Measurements from ENCODE around the gene ZNF12.
"Not testable (repeated sequence)": the region's sequence is repeated elsewhere in the genome, so short reads cannot be mapped to it uniquely, and the experiment has no call there.

Gene ZNF12

DNA sequence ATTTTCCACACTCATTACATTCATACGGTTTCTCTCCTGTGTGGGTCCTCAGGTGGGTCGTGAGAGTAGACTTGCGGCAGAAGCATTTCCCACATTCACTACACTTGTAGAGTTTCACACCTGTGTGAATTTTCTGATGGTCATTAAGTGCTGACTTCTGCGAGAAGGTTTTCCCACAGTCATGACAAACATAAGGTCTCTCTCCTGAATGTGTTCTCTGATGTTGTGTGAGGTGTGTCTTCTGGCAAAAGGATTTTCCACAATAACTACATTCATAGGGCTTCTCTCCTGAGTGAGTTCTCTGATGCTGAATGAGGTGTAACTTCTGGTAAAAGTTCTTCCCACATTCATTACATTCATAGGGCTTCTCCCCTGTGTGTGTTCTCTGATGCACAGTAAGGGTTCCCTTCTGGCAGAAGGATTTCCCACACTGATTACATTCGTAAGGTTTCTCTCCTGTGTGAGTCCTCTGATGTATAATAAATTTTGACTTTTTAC, 15.1 kb downstream of the ZNF12 start:
- DNase-seq (ENCODE audit: low read depth), result peak; percentile 33

DNA sequence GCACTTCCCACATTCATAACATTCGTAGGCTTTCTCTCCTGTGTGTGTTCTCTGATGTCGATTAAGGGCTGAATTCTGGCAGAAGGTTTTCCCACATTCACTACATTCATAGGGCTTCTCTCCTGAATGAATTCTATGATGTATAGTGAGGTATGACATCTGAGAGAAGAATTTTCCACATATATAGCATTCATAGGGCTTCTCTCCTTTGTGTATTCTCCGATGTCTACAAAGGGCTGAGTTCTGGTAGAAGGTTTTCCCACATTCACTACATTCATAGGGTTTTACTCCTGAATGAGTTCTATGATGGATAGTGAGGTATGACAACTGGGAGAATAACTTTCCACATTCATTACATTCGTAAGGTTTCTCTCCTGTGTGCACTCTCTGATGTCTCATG, 15.6 kb downstream of the ZNF12 start:
- no peak for DNase-seq (ENCODE audit: low read depth)

DNA sequence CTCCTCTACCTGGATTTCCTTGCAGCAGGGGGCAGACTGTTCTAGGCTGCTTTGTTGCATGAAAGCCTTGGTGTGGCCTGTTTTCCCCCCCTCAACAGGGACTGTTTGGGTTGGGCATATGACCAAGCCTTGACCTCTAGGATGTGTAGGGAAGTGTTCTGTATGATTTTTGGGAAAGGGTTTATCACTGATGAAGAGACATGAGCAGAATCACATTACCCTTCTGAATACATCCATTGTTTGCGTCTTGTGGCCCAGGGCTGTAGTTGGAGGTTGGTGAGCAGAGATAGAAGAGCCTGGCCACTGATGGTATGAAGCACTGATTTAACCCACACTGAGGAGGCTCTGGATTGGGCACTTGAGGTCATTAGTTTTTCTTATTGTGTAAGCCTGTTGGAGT, 26.6 kb downstream of the ZNF12 start:
- no peak for DNase-seq (ENCODE audit: low read depth)

DNA sequence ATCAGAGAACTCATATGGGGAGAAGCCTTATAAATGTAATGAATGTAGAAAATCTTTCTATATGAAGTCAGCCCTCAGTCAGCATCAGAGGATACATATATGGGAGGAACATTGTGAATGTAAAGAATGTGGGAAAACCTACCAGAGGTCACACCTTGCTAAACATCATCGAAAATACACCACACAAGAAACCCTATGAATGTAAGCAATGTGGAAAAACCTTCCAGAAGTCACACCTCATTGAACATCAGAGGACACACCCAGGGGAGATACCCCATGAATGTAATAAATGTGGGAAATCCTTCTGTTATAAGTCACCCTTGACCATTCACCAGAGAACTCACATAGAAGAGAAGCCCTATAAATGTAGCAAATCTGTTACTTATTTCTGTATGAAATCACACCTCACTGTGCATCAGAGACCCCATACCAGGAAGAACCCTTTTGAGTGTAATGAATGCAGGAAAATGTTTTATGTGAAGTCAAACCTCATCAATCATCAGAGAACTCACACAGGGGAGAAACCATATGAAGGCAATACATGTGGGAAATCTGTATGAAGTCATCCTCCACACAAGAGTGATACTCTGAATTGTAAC, 30.8 kb downstream of the ZNF12 start:
- no peak for DNase-seq (ENCODE audit: low read depth)

DNA sequence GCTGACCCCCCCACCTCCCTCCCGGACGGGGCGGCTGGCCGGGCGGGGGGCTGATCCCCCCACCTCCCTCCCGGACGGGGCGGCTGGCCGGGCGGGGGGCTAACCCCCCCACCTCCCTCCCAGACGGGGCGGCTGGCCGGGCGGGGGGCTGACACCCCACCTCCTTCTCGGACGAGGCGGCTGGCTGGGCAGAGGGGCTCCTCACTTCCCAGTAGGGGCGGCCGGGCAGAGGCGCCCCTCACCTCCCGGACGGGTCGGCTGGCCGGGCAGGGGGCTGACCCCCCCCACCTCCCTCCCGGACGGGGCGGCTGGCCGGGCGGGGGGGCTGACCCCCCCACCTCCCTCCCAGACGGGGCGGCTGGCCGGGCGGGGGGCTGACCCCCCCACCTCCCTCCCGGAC, 35.9 kb downstream of the ZNF12 start:
- DNase-seq (ENCODE audit: low read depth), result not testable (repeated sequence)

DNA sequence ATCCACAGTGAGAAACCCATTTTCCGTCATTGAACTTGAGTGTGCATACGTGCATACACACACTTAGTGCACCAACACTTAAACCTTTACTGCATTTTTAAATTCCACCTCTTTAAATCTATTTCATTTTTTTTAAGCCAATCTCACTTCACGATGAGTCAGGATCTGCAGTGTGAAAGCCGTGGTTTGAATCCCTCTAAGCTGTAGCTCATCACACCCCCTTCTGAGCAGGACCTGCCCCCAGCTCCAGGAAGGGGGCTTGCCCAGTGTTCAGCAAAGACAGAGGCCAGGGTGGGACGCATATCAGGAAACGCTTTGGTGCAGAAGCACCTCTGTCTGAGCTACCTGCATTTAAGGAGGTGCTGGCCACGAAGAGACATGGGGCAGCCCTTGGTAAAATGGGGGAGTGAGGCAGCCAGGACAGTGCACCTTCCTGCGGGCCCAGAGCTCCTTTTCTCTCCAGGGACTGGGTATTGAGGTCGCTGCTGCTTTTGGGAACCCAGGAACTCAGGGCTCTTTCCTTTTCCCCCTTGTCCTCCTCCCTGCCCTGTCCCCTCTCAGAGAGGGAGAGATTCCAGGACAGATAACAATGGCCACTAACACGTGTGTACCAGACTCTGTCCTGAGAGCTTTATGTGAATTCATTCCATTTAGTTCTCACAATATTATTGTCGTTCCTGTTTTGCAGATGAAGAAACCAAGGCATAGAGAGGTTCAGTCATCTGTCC, 48.0 kb downstream of the ZNF12 start:
- DNase-seq (ENCODE audit: low read depth), result peak; percentile 19

DNA sequence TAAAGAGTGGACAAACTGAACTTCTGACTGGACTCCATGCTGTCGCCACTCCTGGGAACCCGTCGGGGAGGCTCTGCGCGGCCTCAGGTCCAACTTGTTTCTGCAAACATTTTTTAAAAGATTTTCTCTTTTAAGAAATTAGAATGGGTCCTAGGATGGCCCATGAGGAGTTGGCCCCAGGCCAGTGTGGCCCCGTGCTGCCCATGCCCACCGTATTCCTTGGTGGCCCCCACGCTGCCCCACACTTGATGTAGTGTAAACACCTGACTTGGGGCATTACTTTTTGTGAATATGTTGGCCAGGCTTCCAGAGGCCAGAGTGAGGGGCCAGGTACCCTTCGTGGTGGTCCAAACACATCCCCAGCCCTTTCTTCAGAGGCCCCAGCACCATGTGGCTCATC, 50.3 kb downstream of the ZNF12 start:
- DNase-seq (ENCODE audit: low read depth), result no peak

DNA sequence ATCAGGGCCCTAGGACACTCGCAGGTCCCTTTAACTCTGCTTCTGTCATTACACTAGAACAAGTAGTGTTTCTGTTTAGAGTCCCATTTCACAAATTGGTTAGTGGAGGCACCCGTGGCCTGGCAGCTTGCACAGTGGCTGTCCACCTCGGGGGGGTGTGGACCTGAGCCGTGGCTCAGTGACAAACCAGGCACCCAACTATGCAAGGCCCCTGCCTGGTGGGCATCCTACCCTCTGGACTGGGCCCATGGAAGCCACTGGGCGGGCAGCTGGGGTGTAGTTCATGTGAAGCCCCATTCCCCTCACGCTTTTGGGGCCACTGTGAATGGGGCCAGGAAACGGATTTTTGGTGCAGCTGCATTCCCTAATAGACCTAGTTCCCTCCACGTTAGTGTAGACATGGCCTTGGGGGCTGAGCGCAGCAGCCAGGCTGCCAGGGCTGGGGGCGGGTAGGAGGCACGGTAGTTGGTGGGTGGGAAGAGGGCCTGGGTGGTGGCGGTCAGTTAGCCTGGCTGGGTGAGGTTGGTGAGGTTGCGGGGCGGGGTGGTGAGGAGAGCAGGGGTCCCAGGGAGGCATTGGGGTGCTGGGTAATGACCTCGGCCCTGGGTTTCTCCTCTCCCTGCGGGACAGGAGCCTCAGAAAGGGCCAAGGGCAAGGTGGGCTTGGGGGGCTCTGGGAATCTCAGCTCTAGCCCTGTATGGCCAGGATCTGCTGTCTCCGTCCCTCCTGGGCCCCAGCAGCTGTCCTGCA, 50.9 kb downstream of the ZNF12 start:
- no peak for DNase-seq (ENCODE audit: low read depth)

DNA sequence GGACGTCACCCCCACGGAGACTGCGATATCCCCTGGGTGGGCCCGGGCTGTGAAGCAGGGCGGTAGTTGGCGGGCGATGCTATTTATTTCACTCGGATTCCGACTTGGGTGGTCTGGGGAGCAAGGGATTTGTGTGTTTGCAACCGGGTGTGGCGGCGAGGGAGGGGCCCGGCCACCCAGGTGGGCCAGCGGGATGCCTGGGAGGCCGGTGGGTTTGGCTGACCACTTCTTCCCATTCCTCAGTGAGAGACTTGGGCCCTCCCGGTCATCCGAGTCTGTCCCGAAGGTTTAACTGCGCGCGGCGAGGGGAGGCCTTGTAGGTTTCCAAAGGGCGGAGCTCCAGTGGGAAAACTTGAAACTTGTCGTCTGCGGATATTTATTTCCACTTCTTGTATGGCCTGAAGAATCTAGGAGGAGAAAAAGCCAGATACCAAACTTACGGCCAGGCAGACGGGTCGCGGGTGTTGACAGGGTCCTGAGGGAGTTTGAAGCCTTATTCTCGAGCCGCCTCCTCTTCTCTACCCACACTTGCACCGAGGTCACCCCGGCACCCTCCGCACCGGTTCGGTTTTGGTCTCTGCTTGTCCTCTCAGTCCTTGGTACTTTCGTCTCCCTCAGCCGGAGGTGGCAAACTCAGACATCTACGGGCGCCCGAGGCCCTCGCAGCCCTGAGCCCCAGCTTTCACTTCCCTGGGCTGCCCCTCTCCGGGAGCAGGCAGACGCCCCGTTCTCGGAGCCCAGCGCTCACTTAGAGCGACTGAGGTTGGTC, 51.7 kb downstream of the ZNF12 start:
- DNase-seq (ENCODE audit: low read depth), result no peak

DNA sequence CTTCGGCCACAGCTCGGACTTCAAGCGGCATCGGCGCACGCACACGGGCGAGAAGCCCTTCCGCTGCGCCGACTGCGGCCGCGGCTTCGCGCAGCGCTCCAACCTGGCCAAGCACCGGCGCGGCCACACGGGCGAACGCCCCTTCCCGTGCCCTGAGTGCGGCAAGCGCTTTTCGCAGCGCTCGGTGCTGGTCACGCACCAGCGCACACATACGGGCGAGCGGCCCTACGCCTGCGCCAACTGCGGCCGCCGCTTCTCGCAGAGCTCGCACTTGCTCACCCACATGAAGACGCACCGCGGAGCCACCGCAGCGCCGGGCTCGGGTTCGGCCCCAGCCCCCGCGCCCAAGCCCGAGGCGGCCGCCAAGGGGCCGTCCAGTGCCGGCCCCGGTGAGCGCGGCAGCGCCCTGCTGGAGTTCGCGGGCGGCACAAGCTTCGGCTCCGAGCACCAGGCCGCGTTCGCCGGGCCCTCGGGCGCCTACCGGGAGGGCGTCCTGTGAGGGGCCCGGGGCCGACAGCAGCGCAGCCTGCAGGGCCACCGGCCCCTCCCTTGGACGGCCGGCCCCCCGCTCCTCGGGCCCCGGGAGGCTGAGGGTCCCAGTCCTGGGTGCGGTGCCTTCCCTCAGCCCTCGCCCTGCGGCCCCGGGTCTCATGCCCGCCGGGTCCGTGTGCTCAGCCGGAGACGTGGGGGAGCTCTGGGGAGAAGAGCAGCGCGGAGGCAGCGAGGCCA, 52.5 kb downstream of the ZNF12 start:
- DNase-seq (ENCODE audit: low read depth), result no peak

DNA sequence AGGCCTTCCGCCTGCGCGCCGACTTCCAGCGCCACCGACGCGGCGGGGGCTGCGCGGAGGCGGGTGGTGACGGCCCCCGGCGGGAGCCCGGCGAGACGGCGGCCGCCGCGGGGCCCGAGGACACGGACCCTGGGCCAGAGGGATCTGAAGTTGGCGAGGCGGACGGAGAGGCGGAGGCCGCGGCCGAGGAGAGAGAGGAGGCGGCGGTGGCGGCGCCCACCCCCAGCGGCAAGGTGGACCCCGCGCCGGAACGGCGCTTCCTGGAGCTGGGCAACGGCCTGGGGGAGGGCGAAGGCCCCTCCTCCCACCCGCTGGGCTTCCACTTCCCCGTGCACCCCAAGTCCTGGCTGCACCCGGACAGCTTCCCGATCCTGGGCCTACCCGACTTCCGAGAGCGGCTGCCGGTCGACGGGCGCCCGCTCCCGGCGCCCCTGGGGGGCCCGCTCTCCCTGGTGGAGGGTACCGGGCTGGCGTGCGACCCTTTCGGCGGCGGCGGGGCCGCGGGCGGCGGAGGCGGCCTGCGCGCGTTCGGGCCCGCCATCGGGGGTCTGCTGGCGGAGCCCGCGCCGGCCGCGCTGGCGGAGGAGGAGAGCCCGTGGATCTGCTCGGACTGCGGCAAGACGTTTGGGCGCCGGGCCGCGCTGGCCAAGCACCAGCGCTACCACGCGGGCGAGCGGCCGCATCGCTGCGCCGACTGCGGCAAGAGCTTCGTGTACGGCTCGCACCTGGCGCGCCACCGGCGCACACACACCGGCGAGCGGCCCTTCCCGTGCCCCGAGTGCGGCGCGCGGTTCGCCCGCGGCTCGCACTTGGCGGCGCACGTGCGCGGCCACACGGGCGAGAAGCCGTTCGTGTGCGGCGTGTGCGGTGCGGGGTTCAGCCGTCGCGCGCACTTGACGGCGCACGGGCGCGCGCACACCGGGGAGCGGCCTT, 53.4 kb downstream of the ZNF12 start:
- DNase-seq (ENCODE audit: low read depth), result no peak

DNA sequence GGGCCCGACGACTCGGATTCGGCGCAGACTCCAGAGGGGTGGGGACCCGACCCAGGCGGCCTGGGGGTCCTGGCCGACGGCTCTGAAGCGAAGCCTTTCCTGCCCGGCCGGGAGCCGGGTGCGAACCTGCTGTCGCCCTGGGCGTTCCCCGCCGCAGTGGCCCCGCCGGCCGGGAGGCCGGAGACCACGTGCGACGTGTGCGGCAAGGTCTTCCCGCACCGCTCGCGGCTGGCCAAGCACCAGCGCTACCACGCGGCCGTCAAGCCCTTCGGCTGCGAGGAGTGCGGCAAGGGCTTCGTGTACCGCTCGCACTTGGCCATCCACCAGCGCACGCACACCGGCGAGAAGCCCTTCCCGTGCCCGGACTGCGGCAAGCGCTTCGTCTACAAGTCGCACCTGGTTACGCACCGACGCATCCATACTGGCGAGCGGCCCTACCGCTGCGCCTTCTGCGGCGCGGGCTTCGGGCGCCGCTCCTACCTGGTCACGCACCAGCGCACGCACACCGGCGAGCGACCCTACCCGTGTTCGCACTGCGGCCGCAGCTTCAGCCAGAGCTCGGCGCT, 54.2 kb downstream of the ZNF12 start:
- DNase-seq (ENCODE audit: low read depth), result no peak

DNA sequence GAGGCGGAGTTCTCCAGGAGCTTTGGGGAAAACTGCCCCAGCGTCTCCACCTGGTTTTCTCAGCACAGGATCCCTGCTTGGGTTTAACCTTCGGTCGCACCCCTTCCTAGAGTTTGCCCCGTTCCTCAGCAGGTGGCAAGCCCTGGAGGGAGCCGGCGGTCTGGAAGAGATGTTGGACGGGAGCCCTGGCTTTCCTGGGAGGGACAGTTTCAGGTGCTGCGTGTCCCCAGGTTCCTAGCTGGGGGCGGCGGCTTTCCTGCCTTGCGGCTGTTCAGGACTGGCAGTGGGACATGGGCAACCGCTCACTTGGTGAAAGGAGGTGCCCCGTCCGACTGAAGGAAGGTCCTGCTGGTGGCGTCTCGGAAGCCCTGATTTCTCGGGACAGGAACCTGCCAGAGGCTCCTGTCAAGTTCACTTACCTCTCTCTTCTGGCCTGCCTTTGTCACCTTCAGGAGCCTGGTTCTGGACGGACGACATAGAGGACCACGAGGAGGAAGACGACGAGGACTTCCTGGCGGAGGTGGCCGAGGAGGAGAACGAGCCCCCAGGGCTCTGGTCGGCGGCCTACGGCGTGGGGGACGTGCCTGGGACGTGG, 54.8 kb downstream of the ZNF12 start:
- no peak for DNase-seq (ENCODE audit: low read depth)

DNA sequence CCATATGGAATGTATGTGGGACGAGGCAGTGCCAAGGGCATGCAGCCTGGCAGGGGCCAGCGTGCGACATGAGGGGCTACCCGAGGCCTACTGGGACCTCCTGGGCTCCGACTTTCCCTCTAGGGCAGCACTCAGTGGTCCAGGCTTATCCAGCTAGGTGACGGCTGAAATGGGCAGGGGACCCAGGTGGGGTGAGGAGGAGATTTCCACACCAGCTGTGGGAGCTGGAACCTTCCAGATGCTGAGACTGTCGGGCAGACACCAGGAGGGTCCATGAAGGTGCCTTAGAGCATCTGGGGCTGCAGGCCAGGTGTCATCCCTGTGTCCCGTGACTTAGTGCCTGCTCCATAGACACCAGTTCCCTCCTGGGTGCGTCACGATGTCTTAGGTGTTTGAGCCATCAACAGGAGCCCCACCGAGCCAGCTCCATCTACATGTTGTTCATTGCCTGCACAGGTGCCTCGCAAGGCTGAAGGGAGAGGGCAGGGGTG, 56.2 kb downstream of the ZNF12 start:
- no peak for DNase-seq (ENCODE audit: low read depth)

DNA sequence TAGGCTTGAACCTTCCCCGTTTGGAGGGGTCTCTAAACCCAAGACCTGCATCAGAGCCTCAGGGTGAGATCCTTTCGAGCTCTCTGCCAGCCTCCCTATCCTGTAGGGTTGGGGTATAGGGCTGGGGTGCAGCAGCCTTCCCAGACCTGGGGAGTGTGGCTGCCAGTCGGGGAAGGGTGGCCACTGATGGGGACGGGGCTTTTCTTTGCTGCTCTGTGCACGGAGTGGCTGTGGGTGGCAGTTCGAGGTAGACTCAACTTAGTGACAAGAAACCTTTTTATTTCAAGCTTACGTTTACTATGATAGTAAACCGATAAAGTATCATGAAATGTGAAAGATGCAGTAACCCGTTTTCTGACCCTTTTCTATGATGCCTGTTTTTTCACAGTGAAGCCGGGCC, 56.7 kb downstream of the ZNF12 start:
- no peak for DNase-seq (ENCODE audit: low read depth)

DNA sequence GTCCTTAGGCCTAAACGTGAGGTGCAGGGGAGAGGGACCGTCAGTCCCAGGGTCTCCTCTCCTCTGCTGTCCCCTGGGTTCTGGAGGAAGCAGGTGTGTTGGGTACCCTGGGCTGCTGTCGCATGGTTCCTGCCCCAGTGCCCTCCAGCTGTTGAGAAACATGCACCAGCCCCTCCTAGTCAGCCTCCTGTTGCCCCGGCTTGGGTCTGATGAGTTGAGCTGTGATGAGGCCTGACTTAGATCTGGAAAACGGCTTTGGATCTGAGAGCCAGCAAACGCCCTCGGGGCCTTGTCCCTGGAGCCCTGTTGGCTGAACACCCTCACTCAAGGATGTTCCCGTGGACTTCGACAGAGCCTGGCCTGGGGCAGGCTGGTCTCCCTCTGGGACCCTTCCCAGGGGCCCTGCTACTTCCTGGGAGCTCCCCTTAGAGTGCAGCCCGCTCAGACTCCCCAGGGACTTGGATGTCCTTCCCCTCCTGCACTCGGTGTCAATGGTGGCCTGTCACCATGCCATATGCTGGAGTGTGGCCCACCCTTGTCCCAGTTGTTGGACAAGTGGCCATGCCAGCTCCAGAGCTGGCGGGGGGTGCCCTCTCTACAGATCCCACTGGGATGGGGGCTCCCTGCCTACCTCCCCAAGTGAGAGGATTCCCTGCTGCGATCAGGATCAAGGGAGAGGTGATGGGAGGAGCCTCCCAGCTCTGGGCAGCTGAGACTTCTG, 57.3 kb downstream of the ZNF12 start:
- no peak for DNase-seq (ENCODE audit: low read depth)

DNA sequence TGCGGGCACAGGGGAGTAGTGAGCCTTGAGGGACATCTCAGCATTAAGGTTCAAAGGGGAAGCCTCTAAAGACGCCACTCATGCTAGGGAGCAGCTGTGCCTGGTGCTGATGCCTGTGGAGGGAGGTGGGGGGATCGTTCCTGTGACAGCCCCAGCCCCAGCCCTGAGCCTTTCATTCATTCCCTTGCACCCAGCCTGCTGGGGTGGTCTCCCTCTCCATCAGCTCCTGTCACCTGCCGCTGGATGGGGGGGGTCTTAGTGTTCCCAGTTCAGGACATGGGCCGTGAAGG, 58.0 kb downstream of the ZNF12 start:
- DNase-seq (ENCODE audit: low read depth), result no peak

DNA sequence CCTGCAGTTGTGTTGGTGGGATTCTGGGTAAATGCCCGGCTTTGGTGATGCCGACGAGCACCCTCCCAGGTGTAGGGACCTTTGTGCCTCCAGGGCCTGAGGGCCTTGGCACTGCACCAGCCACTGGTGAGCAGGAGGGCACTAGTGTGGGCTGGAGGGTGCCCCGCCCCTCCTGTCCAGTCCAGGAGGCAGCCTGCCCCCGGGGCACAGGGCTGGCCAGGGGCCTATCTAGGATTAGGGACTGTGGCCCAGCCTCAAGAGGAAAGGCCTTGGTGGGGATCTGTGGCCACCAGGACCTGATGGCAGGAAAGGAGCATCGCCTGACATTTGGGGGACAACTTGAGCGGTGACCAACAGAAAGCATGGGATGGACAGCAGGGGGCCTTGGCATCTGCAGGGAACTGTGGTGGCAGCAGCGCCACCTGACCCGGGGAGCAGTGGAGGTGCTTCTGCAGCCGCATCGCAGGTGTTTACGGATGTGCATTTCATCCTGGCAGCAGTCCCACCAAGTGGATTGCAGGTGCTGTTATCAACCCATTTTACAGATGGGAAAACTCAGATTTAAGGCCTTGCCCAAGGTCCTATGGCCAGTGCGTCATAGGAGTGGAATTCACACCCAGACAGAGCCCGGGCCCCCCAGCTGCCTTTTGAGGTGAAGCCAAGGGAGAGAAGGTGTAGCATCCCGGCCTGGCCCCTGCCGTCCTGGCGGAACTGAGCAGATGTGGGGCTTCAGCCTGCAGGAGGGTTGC, 58.5 kb downstream of the ZNF12 start:
- DNase-seq (ENCODE audit: low read depth), result no peak

DNA sequence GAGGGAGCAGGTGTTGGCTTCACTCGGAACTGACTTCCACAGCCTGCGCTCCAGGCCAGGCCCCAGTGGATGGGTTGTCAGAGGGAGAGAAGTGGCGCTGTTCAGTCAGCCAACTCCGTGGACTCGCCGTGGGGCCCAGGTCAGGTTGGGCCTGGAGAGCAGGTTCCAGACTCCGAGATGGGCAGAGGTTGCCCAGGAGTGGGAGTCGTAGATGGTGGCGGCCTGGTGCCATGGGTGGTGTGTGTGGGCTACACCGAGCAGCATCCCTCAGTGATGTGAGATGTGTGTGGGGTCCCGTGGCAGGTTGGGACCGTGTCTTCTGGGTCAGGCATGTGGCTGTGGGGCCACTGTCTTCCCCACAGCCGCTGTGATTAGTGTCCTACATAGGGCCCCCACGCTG, 59.2 kb downstream of the ZNF12 start:
- no peak for DNase-seq (ENCODE audit: low read depth)

Measured in ELR (cell line).